Testis (tissue), 2 donors: ENCODE data around the gene SLC16A7.

ENCODE experiments used
- POLR2A ChIP-seq: fragments of 450-650 bp; IDR thresholded peaks from one replicate; pipeline ENCODE4 v1.6.1; 2017; ENCODE audit warnings: antibody characterized with exemption, mild to moderate bottlenecking, moderate library complexity
- TF ChIP-seq, protein P1 (sequence below), 3 experiments: fragments of 450-650 bp in 2 of 3; fragments of 200-600 bp in 1 of 3; sonication (generic) in 1 of 3; IDR thresholded peaks; one replicate each; pipeline ENCODE4 v1.5.1; 2016 to 2019; ENCODE audit warnings: antibody characterized with exemption in 3 of 3, mild to moderate bottlenecking in 2 of 3, moderate library complexity in 1 of 3

DNA sequence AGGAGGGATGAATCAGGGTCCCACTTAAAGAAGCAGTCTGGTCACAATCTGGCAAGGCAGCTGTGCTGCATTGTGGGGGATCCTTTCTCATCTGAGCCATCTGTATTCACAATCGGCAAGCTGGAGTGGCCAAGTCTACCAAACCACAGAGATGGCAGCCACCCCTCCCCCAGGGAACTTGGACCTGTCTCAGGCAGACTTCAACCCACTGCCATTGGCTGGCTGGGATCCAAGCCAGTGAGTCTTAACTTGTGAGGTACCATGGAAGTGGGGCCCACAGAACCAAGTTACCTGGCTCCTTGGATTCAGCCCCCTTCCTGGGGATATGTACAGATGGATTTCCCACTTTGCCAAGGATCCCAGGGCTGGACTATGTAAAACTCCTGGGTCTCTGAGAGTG is 196.8 kb downstream of the SLC16A7 start:
- TF ChIP-seq, protein P1, sequence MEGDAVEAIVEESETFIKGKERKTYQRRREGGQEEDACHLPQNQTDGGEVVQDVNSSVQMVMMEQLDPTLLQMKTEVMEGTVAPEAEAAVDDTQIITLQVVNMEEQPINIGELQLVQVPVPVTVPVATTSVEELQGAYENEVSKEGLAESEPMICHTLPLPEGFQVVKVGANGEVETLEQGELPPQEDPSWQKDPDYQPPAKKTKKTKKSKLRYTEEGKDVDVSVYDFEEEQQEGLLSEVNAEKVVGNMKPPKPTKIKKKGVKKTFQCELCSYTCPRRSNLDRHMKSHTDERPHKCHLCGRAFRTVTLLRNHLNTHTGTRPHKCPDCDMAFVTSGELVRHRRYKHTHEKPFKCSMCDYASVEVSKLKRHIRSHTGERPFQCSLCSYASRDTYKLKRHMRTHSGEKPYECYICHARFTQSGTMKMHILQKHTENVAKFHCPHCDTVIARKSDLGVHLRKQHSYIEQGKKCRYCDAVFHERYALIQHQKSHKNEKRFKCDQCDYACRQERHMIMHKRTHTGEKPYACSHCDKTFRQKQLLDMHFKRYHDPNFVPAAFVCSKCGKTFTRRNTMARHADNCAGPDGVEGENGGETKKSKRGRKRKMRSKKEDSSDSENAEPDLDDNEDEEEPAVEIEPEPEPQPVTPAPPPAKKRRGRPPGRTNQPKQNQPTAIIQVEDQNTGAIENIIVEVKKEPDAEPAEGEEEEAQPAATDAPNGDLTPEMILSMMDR (IDR thresholded peaks at IDR 0.05), result no peak
- TF ChIP-seq POLR2A, result no peak
